GM19372 (cell line): ENCODE data around the gene RGCC.
"Not testable (repeated sequence)": the region's sequence is repeated elsewhere in the genome, so short reads cannot be mapped to it uniquely, and the experiment has no call there.

Experiments
- ATAC-seq: cut with Tn5 transposase; IDR thresholded peaks from one replicate; pipeline ENCODE4 v1.9.1; 2021; ENCODE audit warnings: mild to moderate bottlenecking, low read depth, moderate library complexity; ENCODE audit not compliant: unreplicated experiment

RGCC gene

GRCh38 chr13:41456768-41457588 lies at the start of gene RGCC:
Gene RGCC (plus strand): TSS chr13:41457550. CDS start chr13:41457708, 158 bp downstream.
- peak; percentile 64 for ATAC-seq

DNA sequence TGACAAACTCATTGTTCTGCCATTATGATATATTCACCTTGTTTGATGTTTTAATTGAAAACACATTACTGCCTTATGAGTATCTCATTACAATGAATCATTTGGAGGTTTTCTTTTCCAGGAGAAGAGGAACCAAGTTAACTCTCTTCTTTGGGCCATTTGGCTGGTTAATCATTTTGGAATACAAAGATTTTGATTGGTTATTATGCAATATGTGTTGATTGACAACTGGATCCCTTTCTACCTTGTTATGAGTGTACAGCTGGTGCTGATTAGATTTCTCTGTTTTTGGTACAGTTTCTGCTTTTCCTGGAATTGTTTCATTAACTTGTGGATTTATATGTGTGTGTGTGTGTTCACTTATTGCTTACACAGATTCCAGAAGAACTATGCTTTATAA lies 49.2 kb upstream of the RGCC start:
- no peak for ATAC-seq

GRCh38 chr13:41408746-41409145 lies 48.6 kb upstream of the RGCC start:
- ATAC-seq = no peak

GRCh38 chr13:41409611-41410010 lies 47.7 kb upstream of the RGCC start:
- no peak for ATAC-seq

DNA sequence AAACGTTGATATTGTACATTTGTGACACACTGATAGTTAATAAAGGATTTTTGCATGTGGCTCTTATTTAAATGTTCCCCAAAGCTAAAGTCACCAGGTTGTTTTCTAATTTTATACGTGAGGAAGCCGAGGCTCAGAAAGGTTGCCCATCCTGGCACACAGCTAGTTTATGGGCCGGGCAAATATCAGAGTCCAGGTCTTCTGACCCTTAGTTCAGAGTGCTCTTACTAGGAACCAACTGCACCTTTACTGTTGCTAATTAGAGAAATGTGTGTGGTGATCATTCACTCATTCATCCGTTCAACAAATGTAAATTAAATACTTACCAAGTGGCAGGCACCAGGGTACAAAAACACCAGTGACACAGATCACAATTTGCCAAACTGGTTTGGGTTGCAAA lies 46.3 kb upstream of the RGCC start:
- ATAC-seq = no peak

GRCh38 chr13:41411522-41411921 lies 45.8 kb upstream of the RGCC start:
- no peak for ATAC-seq

GRCh38 chr13:41413872-41414271 lies 43.5 kb upstream of the RGCC start:
- ATAC-seq = no peak

DNA sequence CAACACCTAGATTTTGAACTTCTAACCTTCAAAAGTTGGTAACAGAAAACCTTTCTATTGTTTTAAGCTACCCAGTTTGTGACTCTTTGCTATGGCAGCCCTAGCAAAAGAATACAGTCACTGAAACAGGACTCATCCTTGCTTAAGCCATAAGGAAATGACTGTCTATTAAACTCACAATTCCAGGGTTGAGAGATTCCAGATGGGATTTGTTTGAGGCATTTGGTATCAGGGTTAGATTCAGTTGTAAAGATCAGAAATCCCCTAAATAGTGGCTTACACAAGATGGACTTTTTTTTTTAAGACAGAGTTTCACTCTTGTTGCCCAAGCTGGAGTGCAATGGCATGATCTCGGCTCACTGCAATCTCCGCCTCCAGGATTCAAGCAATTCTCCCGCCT lies 41.1 kb upstream of the RGCC start:
- no peak for ATAC-seq

DNA sequence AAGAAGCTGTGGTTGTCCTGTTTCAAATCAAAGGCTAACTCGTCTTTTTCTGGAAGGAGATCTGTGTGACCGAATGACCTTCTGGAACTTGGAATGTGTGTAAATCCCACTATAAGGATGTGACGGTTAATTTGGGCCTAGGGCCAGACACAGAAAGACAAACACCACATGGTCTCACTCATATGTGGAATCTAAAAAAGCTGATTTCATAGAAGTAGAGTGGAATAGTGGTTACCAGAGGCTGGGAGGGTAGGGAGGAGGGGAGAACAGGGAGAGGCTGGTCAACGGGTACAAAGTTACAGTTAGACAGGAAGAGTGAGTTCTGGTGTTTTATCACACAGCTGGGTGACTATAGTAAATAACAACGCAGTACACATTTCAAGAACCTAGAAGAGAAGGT lies 39.3 kb upstream of the RGCC start:
- no peak for ATAC-seq

DNA sequence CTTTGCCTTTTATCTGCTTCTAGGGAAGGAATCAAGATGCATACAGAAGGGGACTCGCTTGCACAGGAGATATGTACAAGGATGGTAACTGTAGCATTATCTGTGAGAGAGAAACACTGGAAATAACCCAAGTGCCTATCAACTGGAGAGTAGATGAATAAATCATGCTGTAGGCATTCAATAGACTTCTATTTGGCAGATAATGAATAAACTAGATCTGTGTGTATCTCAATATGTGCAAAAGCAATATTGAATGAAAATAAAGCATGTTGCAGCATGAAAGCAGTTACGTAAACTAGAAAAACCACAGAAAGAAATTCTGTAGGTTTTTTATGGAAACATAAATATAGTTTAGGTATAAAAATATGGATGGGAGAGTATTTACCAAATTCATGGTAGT lies 38.6 kb upstream of the RGCC start:
- ATAC-seq = no peak

GRCh38 chr13:41419206-41419605 lies 38.1 kb upstream of the RGCC start:
- ATAC-seq = no peak

DNA sequence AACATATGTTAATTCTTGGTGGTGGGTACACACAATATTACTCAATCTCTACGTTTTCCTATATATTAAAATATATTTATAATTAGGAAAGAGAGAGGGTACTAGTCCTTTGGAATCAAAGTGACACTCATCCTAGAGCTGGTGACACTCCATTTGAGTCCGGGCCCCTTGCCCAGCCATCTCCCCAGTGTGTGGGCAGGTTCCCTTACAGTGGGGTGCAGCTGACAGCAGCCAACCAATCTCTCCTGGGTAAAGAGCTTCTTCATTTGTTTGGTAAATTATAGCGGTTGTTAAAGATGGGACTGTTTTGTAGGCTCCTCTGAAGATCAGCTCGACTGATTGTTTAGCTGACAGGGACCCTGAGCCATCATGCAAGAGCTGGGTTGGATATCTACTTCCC lies 37.2 kb upstream of the RGCC start:
- ATAC-seq = no peak

DNA sequence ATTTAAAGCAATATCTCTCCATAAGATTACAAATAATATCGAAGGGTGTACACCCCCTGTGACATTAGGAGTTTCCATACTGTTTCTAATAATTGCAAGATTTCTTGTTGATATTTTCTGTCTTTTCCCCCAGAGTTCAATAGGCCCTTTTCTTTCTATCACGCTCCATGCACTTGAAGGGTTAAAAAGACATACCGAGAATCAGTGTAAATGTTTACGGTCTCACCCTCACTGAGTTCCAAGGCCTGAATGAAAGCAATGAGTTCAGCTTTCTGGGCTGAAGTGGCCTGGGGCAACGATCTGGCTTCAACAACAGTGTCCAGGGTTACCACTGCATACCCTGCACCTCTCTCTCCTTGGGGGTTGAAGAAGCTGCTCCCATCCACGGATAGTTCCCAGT lies 36.0 kb upstream of the RGCC start:
- ATAC-seq = not testable (repeated sequence)

DNA sequence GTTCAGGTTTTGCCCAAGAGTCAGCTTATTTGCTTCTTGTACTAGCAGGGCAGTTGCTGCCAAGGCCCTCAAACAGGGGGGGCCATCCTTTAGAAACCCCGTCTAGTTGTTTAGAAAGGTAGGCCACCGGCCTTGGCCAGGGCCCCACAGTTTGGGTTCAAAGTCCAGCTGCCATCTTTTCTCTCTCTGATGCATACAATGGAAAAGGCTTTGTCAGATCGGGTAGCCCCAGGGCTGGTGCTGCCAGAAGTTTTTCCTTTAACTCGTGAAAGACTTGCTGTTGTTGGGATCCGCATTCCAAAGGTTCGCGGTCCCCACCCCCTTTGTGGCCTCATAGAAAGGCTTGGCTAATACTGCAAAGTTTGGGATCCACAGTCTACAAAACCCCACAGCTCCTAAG lies 35.4 kb upstream of the RGCC start:
- ATAC-seq = not testable (repeated sequence)

DNA sequence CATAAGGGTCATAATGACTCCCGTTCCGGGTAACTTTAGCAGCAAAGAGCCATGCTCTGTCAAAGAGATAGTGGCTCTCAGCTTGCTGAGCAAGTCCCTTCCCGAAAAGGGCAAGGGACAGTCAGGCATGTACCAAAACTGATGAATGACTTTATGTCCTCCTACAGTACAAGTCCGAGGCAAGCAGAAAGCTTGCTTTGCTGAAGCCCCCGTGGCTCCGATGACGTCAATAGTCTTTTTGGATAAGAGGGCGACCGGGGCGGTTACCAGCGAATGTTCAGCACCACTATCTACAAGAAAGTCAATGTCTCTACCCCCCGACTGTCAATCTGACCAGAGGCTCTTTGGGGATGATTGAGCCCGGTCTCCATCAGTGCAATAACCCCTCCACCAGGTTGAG lies 34.1 kb upstream of the RGCC start:
- not testable (repeated sequence) for ATAC-seq

GRCh38 chr13:41424675-41425074 lies 32.7 kb upstream of the RGCC start:
- not testable (repeated sequence) for ATAC-seq

GRCh38 chr13:41426047-41426446 lies 31.3 kb upstream of the RGCC start:
- ATAC-seq = no peak

GRCh38 chr13:41427666-41428065 lies 29.7 kb upstream of the RGCC start:
- no peak for ATAC-seq

- no peak for ATAC-seq
Measured at GRCh38 chr13:41428155-41428554, 29.2 kb upstream of the RGCC start.

GRCh38 chr13:41434030-41434429 lies 23.3 kb upstream of the RGCC start:
- ATAC-seq = not testable (repeated sequence)

DNA sequence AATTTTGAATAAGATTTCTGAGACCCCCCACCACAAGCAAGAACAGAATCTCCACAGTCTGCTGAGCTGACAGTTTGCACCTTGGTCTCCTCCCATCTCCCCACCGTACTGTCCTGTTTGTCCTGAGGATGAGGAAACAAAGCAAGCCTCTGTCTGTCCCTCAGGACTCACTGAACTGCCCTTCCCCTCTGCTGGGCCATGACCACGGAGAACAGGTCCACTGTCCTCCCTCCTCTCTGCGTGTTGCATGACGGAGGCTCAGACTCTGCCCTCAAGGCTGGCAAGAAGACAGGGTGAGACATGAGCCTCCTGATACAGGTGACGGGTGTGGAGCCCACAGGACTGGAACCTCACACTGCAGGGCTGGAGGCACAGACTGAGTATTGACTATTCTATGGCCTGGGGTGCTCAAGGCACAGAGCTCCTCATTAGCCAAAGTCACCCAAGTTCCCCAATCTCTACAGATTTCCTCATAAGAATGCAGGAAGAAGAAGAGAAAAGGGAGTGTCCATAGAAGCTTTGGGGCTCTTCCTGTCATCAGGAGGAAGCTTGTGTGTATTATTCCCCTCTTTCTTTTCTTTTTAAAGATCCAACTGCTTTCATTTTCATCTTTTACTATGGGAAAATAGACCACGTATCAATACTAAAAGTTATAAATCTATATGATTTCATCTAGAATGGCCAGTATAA lies 22.4 kb upstream of the RGCC start:
- ATAC-seq = no peak

- no peak for ATAC-seq
Measured at GRCh38 chr13:41443969-41444368, 13.4 kb upstream of the RGCC start.
